Keratinocyte (primary cell): Measurements from ENCODE around the gene NDUFS7.

Experiments
- EZH2 ChIP-seq: IDR thresholded peaks from one replicate; pipeline ENCODE4 v1.6.1; 2012; ENCODE audit warnings: inconsistent platforms, mild to moderate bottlenecking, low read length, moderate library complexity
- TF ChIP-seq, protein P1 (sequence below), 3 experiments: IDR thresholded peaks in 1 of 3; conservative IDR thresholded peaks in 1 of 3; optimal IDR thresholded peaks in 1 of 3; 2 replicates in 2 of 3; 3 replicates in 1 of 3; pipeline versions ENCODE3 to v1.5.1; 2011; ENCODE audit warnings: low read length in 3 of 3, mild to moderate bottlenecking in 3 of 3, moderate library complexity in 2 of 3, control low read depth in 1 of 3, inconsistent platforms in 1 of 3; ENCODE audit not compliant: insufficient read depth in 2 of 3; ENCODE audit errors: extremely low read depth in 1 of 3

DNA sequence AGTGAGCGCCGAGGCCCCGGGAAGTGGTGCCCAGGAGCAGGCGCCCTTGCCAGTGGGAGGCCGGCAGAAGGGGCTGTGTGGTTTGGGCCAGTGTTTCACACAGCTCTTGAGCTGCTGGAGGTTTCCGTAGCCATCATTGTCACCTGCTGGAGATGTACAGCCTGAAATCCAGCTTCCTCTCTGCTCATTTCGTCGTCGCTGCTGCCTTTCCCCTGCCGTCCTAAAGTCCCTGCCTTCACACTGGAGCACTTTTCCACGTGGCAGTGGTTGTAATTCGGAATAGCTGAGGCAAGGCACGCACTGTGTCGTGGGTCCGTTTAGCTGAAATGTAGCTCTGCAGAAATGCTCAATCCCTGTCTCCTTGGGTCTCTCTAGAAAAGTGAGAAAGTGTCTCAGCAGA, 36.9 kb downstream of the NDUFS7 start:
- TF ChIP-seq, protein P1, sequence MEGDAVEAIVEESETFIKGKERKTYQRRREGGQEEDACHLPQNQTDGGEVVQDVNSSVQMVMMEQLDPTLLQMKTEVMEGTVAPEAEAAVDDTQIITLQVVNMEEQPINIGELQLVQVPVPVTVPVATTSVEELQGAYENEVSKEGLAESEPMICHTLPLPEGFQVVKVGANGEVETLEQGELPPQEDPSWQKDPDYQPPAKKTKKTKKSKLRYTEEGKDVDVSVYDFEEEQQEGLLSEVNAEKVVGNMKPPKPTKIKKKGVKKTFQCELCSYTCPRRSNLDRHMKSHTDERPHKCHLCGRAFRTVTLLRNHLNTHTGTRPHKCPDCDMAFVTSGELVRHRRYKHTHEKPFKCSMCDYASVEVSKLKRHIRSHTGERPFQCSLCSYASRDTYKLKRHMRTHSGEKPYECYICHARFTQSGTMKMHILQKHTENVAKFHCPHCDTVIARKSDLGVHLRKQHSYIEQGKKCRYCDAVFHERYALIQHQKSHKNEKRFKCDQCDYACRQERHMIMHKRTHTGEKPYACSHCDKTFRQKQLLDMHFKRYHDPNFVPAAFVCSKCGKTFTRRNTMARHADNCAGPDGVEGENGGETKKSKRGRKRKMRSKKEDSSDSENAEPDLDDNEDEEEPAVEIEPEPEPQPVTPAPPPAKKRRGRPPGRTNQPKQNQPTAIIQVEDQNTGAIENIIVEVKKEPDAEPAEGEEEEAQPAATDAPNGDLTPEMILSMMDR (optimal IDR thresholded peaks at IDR 0.05 in 1 of 3, IDR thresholded peaks at IDR 0.05 in 1 of 3, conservative IDR thresholded peaks at IDR 0.05 in 1 of 3; ENCODE audit: extremely low read depth in 1 of 3, insufficient read depth in 2 of 3, low read length in 3 of 3): no peak
- TF ChIP-seq EZH2: no peak
